Measurements from ENCODE around the gene GPR143. TPM values are rescaled to one million over a fixed set of nuclear protein-coding genes. Genes with fewer than 3 reads are reported as not detected.

GPR143 gene
- total and polyA plus RNA-seq, 10 of the 15 experiments (the other 5 are each of a cell fraction or from before 2014, with no cell fraction given), result 0.05 to 0.31 (median 0.15) TPM; not detected in 5

DNA sequence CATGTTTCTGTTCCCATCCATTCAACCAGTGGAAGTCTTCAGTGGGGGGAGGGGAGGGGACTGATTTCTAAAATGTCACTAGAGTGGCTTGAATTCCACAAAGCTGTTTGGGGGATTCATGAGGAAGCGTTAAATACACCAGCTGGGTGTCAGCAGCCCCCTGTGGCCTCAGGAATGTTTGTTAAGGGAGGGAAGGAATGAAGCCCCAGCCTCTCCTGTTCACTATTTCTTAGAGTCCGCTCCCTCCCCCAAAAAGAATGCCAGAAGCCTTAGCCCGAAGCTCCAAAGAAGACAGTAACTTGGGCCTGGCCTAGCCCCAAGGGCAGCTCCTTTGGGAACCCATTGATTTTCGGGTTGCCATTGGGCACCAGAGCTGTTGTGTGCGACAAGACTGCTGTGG is 23.9 kb upstream of the GPR143 start:
- 20% methylated on average over 5 of the region's 5 CpGs for WGBS (ENCODE audit: insufficient coverage, insufficient replicate concordance, low lambda C conversion rate, missing lambda C conversion rate)
- Histone ChIP-seq H3K4me2 (ENCODE audit: control insufficient read depth, insufficient read depth) (no peak overlapping the region), H3K36me3 (ENCODE audit: control insufficient read depth in 2 of 2, insufficient read depth in 2 of 2, low read length in 1 of 2) (no peaks in the 10 kb centered on the region), H3K79me2 (ENCODE audit: control insufficient read depth, insufficient read depth, low read length) (no peaks in the 10 kb centered on the region), H3K9ac (ENCODE audit: control insufficient read depth, insufficient read depth, low read length) (no peak overlapping the region), H4K20me1 (ENCODE audit: control insufficient read depth, insufficient read depth) (no peaks in the 10 kb centered on the region), H3K4me3 (no peak overlapping the region), H3K27ac (ENCODE audit: control insufficient read depth, insufficient read depth) (no peak overlapping the region), H3K27me3 (replicated peaks in 1 of 2; ENCODE audit: control insufficient read depth in 2 of 2, insufficient read depth in 2 of 2, low read length in 1 of 2) (peaks cover 0 to 2% of the 10 kb centered on the region in 2 experiments; a peak in 2 of 4 replicates), H3K9me3 (replicated peaks; ENCODE audit: control insufficient read depth, insufficient read depth, low read length) (no peaks in the 10 kb centered on the region), H2AFZ (ENCODE audit: control insufficient read depth, low read depth, low read length) (no peak overlapping the region), H3K4me1 (ENCODE audit: control insufficient read depth, insufficient read depth, low read length) (no peaks in the 10 kb centered on the region)
- intact Hi-C loops (cut with micrococcal nuclease; ENCODE audit: unreplicated experiment), result no loop called here
- in situ Hi-C loops (cut with MboI), result no loop called here
- RAD21 ChIA-PET (ENCODE audit: unreplicated experiment), result no interaction called here
- POLR2A ChIA-PET, result no interaction called here
- BruUV-seq (replicated peaks), result no TSS peak
- CTCF ChIA-PET, result no interaction called here
- DNase-seq (ENCODE audit: low read depth, low spot score) (no peak), ATAC-seq (no peak), FAIRE-seq (no peak)
- SMC1A ChIA-PET (ENCODE audit: uncharacterized antibody, unreplicated experiment), result no interaction called here
- TF ChIP-seq ETV6 (conservative IDR thresholded peaks at IDR 0.05 in 1 of 2, IDR thresholded peaks at IDR 0.05 in 1 of 2; ENCODE audit: borderline replicate concordance in 1 of 2, low read depth in 1 of 2) (no peak), BRCA1 (IDR thresholded peaks at IDR 0.05; ENCODE audit: low read depth, low read length) (no peak), GABPA (IDR thresholded peaks at IDR 0.05; ENCODE audit: low read depth) (no peak), CREB1 (IDR thresholded peaks at IDR 0.05; ENCODE audit: low read depth) (no peak), SREBF1 (IDR thresholded peaks at IDR 0.05; ENCODE audit: low read length) (no peak), NKRF (conservative IDR thresholded peaks at IDR 0.05) (no peak), MYB (IDR thresholded peaks at IDR 0.05; ENCODE audit: borderline replicate concordance, low read depth, low read length) (no peak), MEF2B (IDR thresholded peaks at IDR 0.05; ENCODE audit: partially characterized antibody, poor library complexity, severe bottlenecking) (no peak), MYC (IDR thresholded peaks at IDR 0.05; ENCODE audit: insufficient read depth, insufficient read length, insufficient replicate concordance, low read length, severe bottlenecking) (no peak), ZNF217 (IDR thresholded peaks at IDR 0.05) (no peak), SPI1 (IDR thresholded peaks at IDR 0.05; ENCODE audit: borderline replicate concordance, insufficient read depth, low read depth, low read length) (no peak), SUZ12 (IDR thresholded peaks at IDR 0.05; ENCODE audit: unreplicated experiment) (no peak), HDAC2 (IDR thresholded peaks at IDR 0.05) (no peak), KAT2A (conservative IDR thresholded peaks at IDR 0.05; ENCODE audit: control insufficient read depth, low read depth, low read length) (no peak), BACH1 (IDR thresholded peaks at IDR 0.05; ENCODE audit: borderline replicate concordance) (no peak)
- TF ChIP-seq, protein P1, sequence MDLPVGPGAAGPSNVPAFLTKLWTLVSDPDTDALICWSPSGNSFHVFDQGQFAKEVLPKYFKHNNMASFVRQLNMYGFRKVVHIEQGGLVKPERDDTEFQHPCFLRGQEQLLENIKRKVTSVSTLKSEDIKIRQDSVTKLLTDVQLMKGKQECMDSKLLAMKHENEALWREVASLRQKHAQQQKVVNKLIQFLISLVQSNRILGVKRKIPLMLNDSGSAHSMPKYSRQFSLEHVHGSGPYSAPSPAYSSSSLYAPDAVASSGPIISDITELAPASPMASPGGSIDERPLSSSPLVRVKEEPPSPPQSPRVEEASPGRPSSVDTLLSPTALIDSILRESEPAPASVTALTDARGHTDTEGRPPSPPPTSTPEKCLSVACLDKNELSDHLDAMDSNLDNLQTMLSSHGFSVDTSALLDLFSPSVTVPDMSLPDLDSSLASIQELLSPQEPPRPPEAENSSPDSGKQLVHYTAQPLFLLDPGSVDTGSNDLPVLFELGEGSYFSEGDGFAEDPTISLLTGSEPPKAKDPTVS (IDR thresholded peaks at IDR 0.05; ENCODE audit: low read depth, low read length), result no peak
- TF ChIP-seq, protein P2, sequence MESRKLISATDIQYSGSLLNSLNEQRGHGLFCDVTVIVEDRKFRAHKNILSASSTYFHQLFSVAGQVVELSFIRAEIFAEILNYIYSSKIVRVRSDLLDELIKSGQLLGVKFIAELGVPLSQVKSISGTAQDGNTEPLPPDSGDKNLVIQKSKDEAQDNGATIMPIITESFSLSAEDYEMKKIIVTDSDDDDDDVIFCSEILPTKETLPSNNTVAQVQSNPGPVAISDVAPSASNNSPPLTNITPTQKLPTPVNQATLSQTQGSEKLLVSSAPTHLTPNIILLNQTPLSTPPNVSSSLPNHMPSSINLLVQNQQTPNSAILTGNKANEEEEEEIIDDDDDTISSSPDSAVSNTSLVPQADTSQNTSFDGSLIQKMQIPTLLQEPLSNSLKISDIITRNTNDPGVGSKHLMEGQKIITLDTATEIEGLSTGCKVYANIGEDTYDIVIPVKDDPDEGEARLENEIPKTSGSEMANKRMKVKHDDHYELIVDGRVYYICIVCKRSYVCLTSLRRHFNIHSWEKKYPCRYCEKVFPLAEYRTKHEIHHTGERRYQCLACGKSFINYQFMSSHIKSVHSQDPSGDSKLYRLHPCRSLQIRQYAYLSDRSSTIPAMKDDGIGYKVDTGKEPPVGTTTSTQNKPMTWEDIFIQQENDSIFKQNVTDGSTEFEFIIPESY (IDR thresholded peaks at IDR 0.05), result no peak
- TF ChIP-seq, protein P3, sequence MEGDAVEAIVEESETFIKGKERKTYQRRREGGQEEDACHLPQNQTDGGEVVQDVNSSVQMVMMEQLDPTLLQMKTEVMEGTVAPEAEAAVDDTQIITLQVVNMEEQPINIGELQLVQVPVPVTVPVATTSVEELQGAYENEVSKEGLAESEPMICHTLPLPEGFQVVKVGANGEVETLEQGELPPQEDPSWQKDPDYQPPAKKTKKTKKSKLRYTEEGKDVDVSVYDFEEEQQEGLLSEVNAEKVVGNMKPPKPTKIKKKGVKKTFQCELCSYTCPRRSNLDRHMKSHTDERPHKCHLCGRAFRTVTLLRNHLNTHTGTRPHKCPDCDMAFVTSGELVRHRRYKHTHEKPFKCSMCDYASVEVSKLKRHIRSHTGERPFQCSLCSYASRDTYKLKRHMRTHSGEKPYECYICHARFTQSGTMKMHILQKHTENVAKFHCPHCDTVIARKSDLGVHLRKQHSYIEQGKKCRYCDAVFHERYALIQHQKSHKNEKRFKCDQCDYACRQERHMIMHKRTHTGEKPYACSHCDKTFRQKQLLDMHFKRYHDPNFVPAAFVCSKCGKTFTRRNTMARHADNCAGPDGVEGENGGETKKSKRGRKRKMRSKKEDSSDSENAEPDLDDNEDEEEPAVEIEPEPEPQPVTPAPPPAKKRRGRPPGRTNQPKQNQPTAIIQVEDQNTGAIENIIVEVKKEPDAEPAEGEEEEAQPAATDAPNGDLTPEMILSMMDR (IDR thresholded peaks at IDR 0.05 in 2 of 3, conservative IDR thresholded peaks at IDR 0.05 in 1 of 3; ENCODE audit: control insufficient read depth in 2 of 3, extremely low read depth in 1 of 3, insufficient read depth in 1 of 3, low read depth in 3 of 3, low read length in 3 of 3), result no peak

All from GM12878 (cell line).